HG03457 (cell line): ENCODE data around the gene CD5L.
A peak's percentile ranks its signal among the peaks of the same experiment; 100 is the strongest.

Source experiments
- ATAC-seq: cut with Tn5 transposase; IDR thresholded peaks from one replicate; pipeline ENCODE4 v1.9.1; 2021; ENCODE audit warnings: moderate number of reproducible peaks; ENCODE audit not compliant: unreplicated experiment

The CD5L gene

DNA sequence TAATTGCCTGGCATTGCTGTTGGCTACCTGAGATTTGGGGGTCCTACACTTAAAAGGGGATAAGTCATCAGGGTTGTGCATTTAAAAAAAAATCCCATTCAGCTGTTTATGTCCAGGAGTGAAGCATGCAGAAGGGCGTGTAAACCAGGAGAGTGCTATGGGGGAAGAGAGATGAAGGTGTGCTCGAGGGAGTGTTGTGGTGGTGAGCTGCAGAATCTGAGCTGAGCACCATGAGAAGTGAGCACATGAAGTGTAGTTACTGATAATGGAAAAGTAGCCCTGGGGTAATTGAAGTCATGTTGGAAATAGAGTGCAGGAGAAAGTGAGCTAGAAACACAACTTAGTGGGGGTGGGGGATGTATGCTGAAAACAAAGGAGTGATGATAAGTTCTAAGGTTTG, 22.4 kb downstream of the CD5L start:
- no peak for ATAC-seq

DNA sequence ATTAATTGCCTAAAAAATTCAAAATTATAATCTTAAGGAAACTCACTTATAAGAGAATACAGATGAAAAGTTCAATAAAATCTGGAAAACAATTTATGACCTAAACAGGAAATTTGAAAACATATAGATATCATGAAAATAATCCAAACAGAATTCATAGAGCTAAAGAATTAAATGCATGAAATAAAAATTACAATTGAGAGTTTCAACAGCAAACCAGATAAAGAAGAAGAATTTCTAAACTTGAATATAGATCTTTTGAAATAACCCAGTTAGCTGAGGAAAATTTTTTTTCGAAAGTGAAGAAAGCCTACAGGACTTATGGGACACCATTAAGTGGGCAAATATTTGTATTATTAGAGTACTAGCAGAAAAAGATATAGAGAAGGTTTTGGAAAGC, 28.3 kb downstream of the CD5L start:
- no peak for ATAC-seq

DNA sequence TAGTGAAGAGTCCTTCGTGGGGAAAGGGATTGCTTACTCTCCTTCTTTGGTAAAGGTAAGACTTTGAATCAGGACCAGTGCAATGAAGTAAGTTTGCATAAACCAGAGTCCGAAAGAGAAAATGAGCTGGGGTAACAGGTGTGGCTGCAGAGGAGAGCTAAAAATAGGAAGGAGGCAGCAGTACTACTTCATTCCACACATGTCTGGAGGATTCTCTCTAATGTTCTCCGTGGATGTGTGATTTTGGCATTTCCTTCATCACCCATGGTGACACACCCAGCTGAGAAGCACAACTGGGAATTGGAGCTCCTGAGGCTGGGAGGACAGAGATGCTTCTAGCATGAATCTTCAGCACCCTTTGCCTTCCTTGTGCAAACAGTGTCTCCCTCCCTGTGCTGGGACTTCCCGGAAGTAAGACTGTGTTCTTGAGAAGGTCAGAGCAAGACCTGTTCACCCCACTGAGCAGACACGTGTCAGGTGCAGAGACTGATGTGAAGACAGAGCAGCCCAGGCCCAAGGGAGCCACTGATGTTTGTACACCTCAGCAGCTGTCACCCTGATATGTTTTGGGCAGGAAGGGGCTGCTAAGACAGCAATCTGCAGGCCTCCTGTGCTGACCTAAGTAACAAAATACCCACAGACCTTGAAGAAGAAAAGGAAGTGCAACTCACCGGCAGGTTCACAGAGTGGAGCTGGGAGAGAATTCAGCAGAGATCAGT, 35.0 kb downstream of the CD5L start:
- ATAC-seq: peak; percentile 83

DNA sequence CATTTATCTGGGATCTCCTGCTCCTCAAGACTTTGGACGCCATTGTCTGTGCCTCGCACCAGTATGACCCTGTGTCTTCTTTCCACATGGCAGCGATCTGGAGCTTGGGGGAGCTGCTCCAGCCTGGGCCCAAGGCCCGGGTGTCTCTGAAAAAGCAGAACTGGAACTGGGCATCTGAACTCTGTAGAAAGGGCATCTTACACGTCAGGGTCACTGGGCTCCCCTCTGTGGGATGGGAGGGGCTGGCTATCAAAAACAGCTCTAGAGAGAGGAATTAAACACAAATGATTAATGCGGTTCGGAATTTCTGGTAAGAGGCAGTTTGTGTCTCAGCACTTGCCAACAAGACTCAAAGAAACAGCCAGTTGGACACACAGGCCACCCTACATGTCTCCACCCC, 37.8 kb downstream of the CD5L start:
- ATAC-seq: no peak

DNA sequence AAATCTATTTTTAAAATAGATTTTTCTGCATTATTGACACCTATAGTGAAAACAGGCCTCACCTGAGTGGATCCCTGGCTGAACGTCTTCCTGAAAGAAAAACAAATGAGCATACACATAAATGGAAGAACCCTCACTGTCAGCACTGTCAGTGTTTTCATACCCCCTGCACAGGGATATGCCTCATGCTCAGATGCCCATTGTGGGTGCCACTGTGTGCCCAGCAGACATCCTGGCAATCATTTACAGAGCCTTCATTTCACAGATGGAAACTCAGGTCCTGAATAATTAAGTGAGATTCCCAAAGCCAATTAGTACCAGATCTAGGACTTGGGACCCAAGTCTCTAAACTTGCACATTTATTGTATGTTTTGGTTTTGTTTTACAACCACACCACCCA, 41.6 kb downstream of the CD5L start:
- ATAC-seq: no peak

DNA sequence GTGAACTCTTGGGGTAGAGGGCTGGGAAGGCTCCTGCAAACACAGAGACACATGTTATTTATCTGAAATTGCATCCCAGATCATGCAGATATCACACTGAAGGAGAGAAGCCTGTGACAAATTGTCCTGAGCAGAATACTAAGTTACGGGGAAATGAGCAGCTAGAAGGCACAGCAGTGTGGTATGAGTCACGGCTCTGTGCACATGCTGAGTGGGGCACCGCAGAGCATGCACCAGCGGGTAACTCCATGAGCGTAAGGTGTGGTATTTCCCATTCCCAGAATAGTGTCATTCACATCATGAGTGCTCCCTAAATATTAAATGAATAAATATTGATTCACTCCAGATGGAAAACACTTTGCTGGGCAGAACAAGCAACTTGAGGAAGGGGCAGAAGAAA, 43.4 kb downstream of the CD5L start:
- ATAC-seq: no peak

DNA sequence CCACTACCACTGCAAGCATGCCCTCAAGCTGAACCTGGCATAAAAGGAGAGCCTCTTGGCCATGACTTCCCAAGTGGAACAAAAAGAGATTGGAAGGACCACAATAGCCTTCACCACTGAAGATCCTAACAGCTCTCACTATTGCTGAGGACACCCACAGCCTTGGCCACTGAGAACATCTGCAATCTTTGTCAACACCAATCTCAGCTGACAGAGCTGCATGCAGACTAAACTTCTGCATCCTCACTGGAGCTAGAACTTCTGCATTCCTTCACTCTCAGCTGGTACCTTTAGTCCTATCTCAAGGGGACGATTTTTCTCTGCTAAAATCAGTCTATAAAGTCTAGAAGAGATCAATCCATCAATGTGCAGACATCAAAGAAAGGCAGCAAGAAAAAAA, 56.4 kb downstream of the CD5L start:
- ATAC-seq: no peak

DNA sequence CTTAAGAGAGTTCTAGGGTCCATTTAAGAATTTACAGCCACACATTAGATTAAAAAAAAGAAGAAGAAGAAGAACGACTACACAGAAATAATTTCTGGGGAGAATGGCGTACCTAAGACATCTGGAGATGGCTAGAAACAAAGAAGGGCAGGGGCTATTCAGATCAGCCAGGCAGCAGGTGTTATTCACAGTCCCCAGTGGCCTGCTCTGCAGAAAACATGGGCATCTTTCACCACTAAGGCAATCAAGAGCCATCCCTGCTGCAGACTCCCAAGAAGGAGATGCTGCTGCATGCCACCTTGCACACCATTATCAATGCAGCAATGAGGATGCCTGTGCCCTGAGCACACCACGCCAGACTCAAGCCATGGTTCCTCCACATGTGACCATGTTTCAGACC, 56.8 kb downstream of the CD5L start:
- ATAC-seq: no peak

DNA sequence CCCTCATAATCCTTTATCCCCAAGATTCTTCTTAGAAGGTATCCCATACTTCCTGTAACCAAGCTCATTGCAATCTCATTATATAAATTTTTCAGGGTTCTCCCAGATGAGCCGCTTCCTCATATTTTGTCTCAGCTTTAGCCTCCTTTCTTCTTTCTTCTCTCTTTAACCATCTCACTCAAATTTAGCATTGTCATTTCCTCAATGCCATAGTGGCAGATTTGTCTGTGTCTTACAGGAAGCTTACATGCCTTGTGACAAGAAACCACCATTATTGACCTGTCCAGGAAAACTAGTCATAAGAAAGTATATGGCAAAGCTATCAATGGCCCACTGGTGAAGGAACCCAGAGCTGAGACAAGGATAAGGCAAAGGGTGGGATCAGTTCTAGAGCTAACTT, 58.7 kb downstream of the CD5L start:
- ATAC-seq: no peak

DNA sequence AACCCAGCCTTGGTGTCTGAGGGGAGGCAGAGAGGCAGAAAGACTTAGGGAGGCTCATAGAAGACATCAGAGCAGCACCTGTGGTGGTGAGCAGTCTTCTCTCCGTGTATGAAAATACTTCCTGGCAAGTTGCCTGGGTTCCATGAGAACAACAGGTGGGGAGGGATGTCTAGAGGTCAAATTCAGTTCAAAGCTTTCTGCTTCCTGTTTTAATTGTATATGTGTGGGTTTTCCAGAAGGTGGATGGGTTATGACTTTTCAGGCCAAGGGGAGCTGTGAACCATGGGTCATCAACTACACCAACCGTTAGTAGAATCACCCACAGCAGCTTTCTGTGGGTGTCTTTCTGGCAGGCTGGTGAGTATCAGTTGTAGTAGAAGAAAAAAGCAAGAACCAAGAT, 60.6 kb downstream of the CD5L start:
- ATAC-seq: no peak
